Caco-2 (cell line): ENCODE measurements around the gene MACC1. TPM values are rescaled to one million over a fixed set of nuclear protein-coding genes. Genes with fewer than 3 reads are reported as not detected.

Experiments
- BruUV-seq: library from RNA; stranded (reverse); fragments of 400-500 nt; replicated peaks from 2 replicates; lab custom pipeline; 2021; lab: Mats Ljungman, UMichigan
- CTCF ChIA-PET: fragments of 300-600 bp; sonication (Branson Sonifier 250); formaldehyde crosslinking; loops from one replicate; lab custom pipeline; 2022; ENCODE audit warnings: antibody characterized with exemption; lab: Charles Lee
- POLR2A ChIA-PET: fragments of 300-600 bp; sonication (Branson Sonifier 250); formaldehyde crosslinking; loops from one replicate; lab custom pipeline; 2022; ENCODE audit warnings: antibody characterized with exemption; lab: Charles Lee
- DNase-seq, 2 experiments: peaks; one replicate each; pipeline versions ENCODE4 v3.0.0 to v3.0.0-alpha.2; 2020 to 2022
- H3K27me3 ChIP-seq: replicated peaks from 2 replicates; pipeline ENCODE4 v1.6.0; 2011; ENCODE audit warnings: low read length; ENCODE audit not compliant: control insufficient read depth, insufficient read depth
- H3K36me3 ChIP-seq: 2 replicates; pipeline ENCODE4 v1.5.1; 2011; ENCODE audit warnings: low read length; ENCODE audit not compliant: control insufficient read depth, insufficient read depth
- H3K4me1 ChIP-seq: fragments of 250-450 bp; sonication (Bioruptor Pico); 2 replicates; pipeline ENCODE4 v1.5.1; 2020; ENCODE audit warnings: mild to moderate bottlenecking
- H3K4me3 ChIP-seq: 2 replicates; pipeline ENCODE4 v1.5.1; 2011; ENCODE audit warnings: low read depth, mild to moderate bottlenecking, control low read depth, low read length
- H3K9me3 ChIP-seq: fragments of 250-450 bp; sonication (Bioruptor Pico); 2 replicates; pipeline ENCODE4 v1.5.1; 2020; ENCODE audit warnings: mild to moderate bottlenecking, moderate library complexity
- H3K27ac Mint-ChIP-seq: one replicate; pipeline ENCODE4 v1.8.0; 2022; ENCODE audit warnings: mixed read lengths; ENCODE audit not compliant: unreplicated experiment
- H3K27me3 Mint-ChIP-seq: one replicate; pipeline ENCODE4 v1.8.0; 2022; ENCODE audit warnings: mixed read lengths; ENCODE audit not compliant: insufficient read depth, unreplicated experiment
- H3K36me3 Mint-ChIP-seq: one replicate; pipeline ENCODE4 v1.8.0; 2022; ENCODE audit warnings: mild to moderate bottlenecking, mixed read lengths; ENCODE audit not compliant: insufficient read depth, unreplicated experiment
- H3K4me1 Mint-ChIP-seq: one replicate; pipeline ENCODE4 v1.8.0; 2022; ENCODE audit warnings: low read depth, mixed read lengths; ENCODE audit not compliant: unreplicated experiment
- H3K4me3 Mint-ChIP-seq: one replicate; pipeline ENCODE4 v1.8.0; 2022; ENCODE audit warnings: mild to moderate bottlenecking, moderate library complexity, mixed read lengths; ENCODE audit not compliant: unreplicated experiment
- H3K9me3 Mint-ChIP-seq: one replicate; pipeline ENCODE4 v1.8.0; 2022; ENCODE audit warnings: mixed read lengths; ENCODE audit not compliant: unreplicated experiment
- intact Hi-C: fragments of 100-400 bp; cut with micrococcal nuclease; formaldehyde crosslinking; loops from one replicate; pipeline ENCODE4 v1.10.0; 2022; ENCODE audit not compliant: unreplicated experiment
- total RNA-seq: library from RNA; stranded (reverse); gene quantifications from 2 replicates; pipeline ENCODE4 v1.2.3, GENCODE V29; 2022
- TF ChIP-seq, protein P1 (sequence below), 2 experiments: fragments of 200-600 bp in 1 of 2; IDR thresholded peaks; 1 replicate in 1 of 2; 2 replicates in 1 of 2; pipeline versions ENCODE4 v1.5.1 to v1.8.0; 2011 to 2022; ENCODE audit warnings: antibody characterized with exemption in 1 of 2, control low read depth in 1 of 2, inconsistent platforms in 1 of 2, low read depth in 1 of 2, low read length in 1 of 2, mild to moderate bottlenecking in 1 of 2, moderate library complexity in 1 of 2; ENCODE audit not compliant: insufficient read depth in 1 of 2, severe bottlenecking in 1 of 2, unreplicated experiment in 1 of 2

The MACC1 gene
- total RNA-seq, 1 experiment from 2014 or later, result 87.7 TPM

DNA sequence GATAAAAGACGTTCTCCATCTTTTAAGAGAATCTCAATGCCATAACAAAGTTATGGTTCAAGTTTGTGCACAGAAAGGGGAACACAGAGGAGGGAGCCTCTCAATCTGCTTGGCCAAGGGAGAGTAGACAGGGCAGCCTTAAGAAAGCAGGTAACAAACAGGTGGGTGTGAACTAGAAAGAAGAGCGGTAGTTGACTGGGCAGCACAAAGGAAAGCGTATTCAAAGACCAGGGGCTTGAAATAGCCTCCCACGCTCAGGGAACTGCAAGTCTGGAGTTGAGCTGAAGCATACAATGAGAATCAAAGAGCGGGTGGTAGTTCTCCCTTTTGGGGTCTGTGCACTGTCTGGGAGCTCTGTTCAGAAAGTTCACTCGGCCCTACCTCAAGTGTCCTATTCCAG lies 18.9 kb upstream of the MACC1 start:
- no peaks in the 10 kb centered on the region for H3K27me3 ChIP-seq
- TF ChIP-seq, protein P1, sequence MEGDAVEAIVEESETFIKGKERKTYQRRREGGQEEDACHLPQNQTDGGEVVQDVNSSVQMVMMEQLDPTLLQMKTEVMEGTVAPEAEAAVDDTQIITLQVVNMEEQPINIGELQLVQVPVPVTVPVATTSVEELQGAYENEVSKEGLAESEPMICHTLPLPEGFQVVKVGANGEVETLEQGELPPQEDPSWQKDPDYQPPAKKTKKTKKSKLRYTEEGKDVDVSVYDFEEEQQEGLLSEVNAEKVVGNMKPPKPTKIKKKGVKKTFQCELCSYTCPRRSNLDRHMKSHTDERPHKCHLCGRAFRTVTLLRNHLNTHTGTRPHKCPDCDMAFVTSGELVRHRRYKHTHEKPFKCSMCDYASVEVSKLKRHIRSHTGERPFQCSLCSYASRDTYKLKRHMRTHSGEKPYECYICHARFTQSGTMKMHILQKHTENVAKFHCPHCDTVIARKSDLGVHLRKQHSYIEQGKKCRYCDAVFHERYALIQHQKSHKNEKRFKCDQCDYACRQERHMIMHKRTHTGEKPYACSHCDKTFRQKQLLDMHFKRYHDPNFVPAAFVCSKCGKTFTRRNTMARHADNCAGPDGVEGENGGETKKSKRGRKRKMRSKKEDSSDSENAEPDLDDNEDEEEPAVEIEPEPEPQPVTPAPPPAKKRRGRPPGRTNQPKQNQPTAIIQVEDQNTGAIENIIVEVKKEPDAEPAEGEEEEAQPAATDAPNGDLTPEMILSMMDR (IDR thresholded peaks at IDR 0.05; ENCODE audit: insufficient read depth in 1 of 2, low read depth in 1 of 2, low read length in 1 of 2, severe bottlenecking in 1 of 2, unreplicated experiment in 1 of 2), result no peak
- Mint-ChIP-seq H3K4me1 (peaks cover 18% of the 10 kb centered on the region), H3K27me3 (no peaks in the 10 kb centered on the region), H3K9me3 (peaks cover 10% of the 10 kb centered on the region), H3K27ac (no peak overlapping the region), H3K4me3 (no peak overlapping the region), H3K36me3 (no peaks in the 10 kb centered on the region)
- no peaks in the 10 kb centered on the region for H3K9me3 ChIP-seq
- ChIA-PET POLR2A (no interaction called here), CTCF (no interaction called here)
- no peak for DNase-seq
- peaks cover 12% of the 10 kb centered on the region for H3K4me1 ChIP-seq
- no TSS peak for BruUV-seq
- no peaks in the 10 kb centered on the region for H3K36me3 ChIP-seq
- H3K4me3 ChIP-seq, result no peak overlapping the region
- intact Hi-C loops, result loop anchor here (1.0 kb wide), 1 partner anchor 8 kb away; no protein-coding TSS in a partner anchor

DNA sequence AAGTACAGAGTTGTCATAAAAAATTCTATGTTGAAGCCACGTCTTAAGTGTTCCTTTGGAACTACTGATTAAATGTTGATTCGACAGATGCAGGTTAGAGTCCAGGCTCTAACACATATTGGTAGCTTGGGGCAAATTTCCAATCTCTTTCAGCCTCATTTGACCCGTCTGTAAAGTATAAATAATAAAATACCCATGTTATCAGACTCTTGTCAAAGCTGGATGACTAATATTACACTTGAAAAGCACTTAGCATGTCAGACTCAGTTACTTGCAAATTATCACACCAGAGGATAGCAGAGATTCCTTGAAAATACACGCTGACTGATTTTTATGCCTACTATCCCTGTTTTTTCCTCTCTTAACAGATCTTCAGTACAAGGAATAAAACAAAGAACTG lies 18.1 kb upstream of the MACC1 start:
- peaks cover 10% of the 10 kb centered on the region for H3K9me3 Mint-ChIP-seq
- H3K4me3 Mint-ChIP-seq, result no peak overlapping the region
- no peak overlapping the region for H3K27ac Mint-ChIP-seq
- H3K4me1 Mint-ChIP-seq, result peaks cover 18% of the 10 kb centered on the region
- DNase-seq, result no peak
- H3K27me3 ChIP-seq, result no peaks in the 10 kb centered on the region
- H3K9me3 ChIP-seq, result no peaks in the 10 kb centered on the region
- no peaks in the 10 kb centered on the region for H3K36me3 Mint-ChIP-seq
- TF ChIP-seq, protein P1 (IDR thresholded peaks at IDR 0.05; ENCODE audit: insufficient read depth in 1 of 2, low read depth in 1 of 2, low read length in 1 of 2, severe bottlenecking in 1 of 2, unreplicated experiment in 1 of 2), result no peak
- intact Hi-C loops, result no loop called here
- H3K4me1 ChIP-seq, result peaks cover 7% of the 10 kb centered on the region
- no peaks in the 10 kb centered on the region for H3K27me3 Mint-ChIP-seq
- no TSS peak for BruUV-seq
- no peaks in the 10 kb centered on the region for H3K36me3 ChIP-seq
- ChIA-PET CTCF (no interaction called here), POLR2A (no interaction called here)
- H3K4me3 ChIP-seq, result no peak overlapping the region

DNA sequence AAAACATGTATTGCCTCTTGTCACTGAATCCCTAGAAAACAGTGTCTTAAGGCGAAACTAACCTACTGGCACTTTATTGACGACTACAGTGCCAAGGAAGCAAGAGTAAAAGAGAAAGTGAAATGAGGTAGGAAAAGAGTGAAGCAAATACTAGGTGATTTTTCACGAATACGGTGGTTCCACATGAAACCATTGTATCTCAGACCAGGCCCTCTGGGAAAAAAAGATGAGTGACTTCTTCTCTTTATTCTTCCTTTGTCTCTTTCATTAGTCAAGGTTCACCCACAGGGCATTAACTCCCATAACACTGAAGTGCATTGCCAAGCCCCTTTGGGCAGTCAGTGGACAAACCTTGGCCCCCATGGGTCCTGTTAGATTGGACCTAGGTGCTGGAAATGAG lies 16.2 kb upstream of the MACC1 start:
- DNase-seq, result no peak
- Histone ChIP-seq H3K36me3 (no peaks in the 10 kb centered on the region), H3K27me3 (no peaks in the 10 kb centered on the region), H3K4me1 (peaks cover 23% of the 10 kb centered on the region), H3K9me3 (no peaks in the 10 kb centered on the region), H3K4me3 (no peak overlapping the region)
- Mint-ChIP-seq H3K36me3 (no peaks in the 10 kb centered on the region), H3K9me3 (peaks cover 10% of the 10 kb centered on the region), H3K27me3 (no peaks in the 10 kb centered on the region), H3K4me3 (no peak overlapping the region), H3K4me1 (peaks cover 18% of the 10 kb centered on the region), H3K27ac (no peak overlapping the region)
- BruUV-seq, result no TSS peak
- intact Hi-C loops, result no loop called here
- POLR2A ChIA-PET, result no interaction called here
- TF ChIP-seq, protein P1 (IDR thresholded peaks at IDR 0.05; ENCODE audit: insufficient read depth in 1 of 2, low read depth in 1 of 2, low read length in 1 of 2, severe bottlenecking in 1 of 2, unreplicated experiment in 1 of 2), result no peak
- CTCF ChIA-PET, result no interaction called here
